CD14-positive monocyte (primary cell): Measurements from ENCODE around the gene SGMS1. TPM values are rescaled to one million over a fixed set of nuclear protein-coding genes. Genes with fewer than 3 reads are reported as not detected.

Source experiments
- DNase-seq, 3 donors: peaks; one replicate each; pipeline ENCODE4 v3.0.0-alpha.2; 2011 to 2022
- H2AFZ ChIP-seq: 2 replicates; pipeline ENCODE4 v1.6.0; 2012; ENCODE audit warnings: mild to moderate bottlenecking, low read depth, low read length, inconsistent platforms; ENCODE audit not compliant: insufficient read depth, poor library complexity, severe bottlenecking
- H3K27ac ChIP-seq, 2 donors: 1 replicate in 1 of 2; 2 replicates in 1 of 2; pipeline ENCODE4 v1.5.1; 2012 to 2013; ENCODE audit warnings: low read length in 2 of 2, control low read depth in 1 of 2, inconsistent platforms in 1 of 2, low read depth in 1 of 2, mild to moderate bottlenecking in 1 of 2
- H3K27me3 ChIP-seq, 2 donors: one replicate each; pipeline versions ENCODE4 v1.6.0 to v1.6.1; 2011 to 2013; ENCODE audit warnings: low read length in 2 of 2; ENCODE audit not compliant: control insufficient read depth in 2 of 2, insufficient read depth in 2 of 2
- H3K36me3 ChIP-seq, 2 donors: replicated peaks in 1 of 2; 1 replicate in 1 of 2; 2 replicates in 1 of 2; pipeline versions ENCODE4 v1.5.1 to v1.6.1; 2012 to 2013; ENCODE audit warnings: low read length in 2 of 2, control low read depth in 1 of 2, inconsistent platforms in 1 of 2, mild to moderate bottlenecking in 1 of 2; ENCODE audit not compliant: insufficient read depth in 2 of 2, control insufficient read depth in 1 of 2
- H3K4me1 ChIP-seq, 2 donors: 1 replicate in 1 of 2; 2 replicates in 1 of 2; pipeline versions ENCODE4 v1.5.1 to v1.6.1; 2012 to 2013; ENCODE audit warnings: low read length in 2 of 2, control low read depth in 1 of 2, inconsistent platforms in 1 of 2, mild to moderate bottlenecking in 1 of 2, moderate library complexity in 1 of 2; ENCODE audit not compliant: insufficient read depth in 2 of 2, control insufficient read depth in 1 of 2
- H3K4me2 ChIP-seq: replicated peaks from 2 replicates; pipeline ENCODE3; 2012; ENCODE audit warnings: low read length, moderate library complexity, mild to moderate bottlenecking; ENCODE audit not compliant: poor library complexity, severe bottlenecking; ENCODE audit errors: extremely low read depth
- H3K4me3 ChIP-seq, 3 experiments: fragments of 200-600 bp in 1 of 3; sonication (generic) in 1 of 3; replicated peaks in 1 of 3; 1 replicate in 2 of 3; 2 replicates in 1 of 3; pipeline ENCODE4 v1.5.1; 2011 to 2013; ENCODE audit warnings: low read length in 3 of 3, mild to moderate bottlenecking in 3 of 3, control low read depth in 2 of 3, low read depth in 2 of 3, inconsistent platforms in 1 of 3, moderate library complexity in 1 of 3
- H3K79me2 ChIP-seq: 2 replicates; pipeline ENCODE4 v1.6.0; 2012; ENCODE audit warnings: mild to moderate bottlenecking, control low read depth, inconsistent platforms, low read length, moderate library complexity; ENCODE audit not compliant: insufficient read depth
- H3K9ac ChIP-seq: 2 replicates; pipeline ENCODE4 v1.6.0; 2017; ENCODE audit warnings: low read length, mild to moderate bottlenecking; ENCODE audit not compliant: insufficient read depth, poor library complexity, severe bottlenecking
- H3K9me3 ChIP-seq, 2 donors: replicated peaks in 1 of 2; 1 replicate in 1 of 2; 2 replicates in 1 of 2; pipeline versions ENCODE4 v1.5.1 to v1.6.1; 2012 to 2013; ENCODE audit warnings: low read length in 2 of 2, control low read depth in 1 of 2; ENCODE audit not compliant: control insufficient read depth in 1 of 2, insufficient read depth in 1 of 2
- H4K20me1 ChIP-seq: 2 replicates; pipeline ENCODE4 v1.6.0; 2012; ENCODE audit warnings: mild to moderate bottlenecking, low read length, control low read depth, moderate library complexity; ENCODE audit not compliant: insufficient read depth
- H3K27ac Mint-ChIP-seq, 7 donors: one replicate each; pipeline ENCODE4 v1.8.0; 2020; ENCODE audit warnings: mild to moderate bottlenecking in 7 of 7, mixed read lengths in 7 of 7, moderate library complexity in 6 of 7, inconsistent platforms in 2 of 7
- H3K27me3 Mint-ChIP-seq, 3 donors: one replicate each; pipeline ENCODE4 v1.8.0; 2021 to 2022; ENCODE audit warnings: low read depth in 3 of 3, mild to moderate bottlenecking in 3 of 3, mixed read lengths in 3 of 3, moderate library complexity in 3 of 3, inconsistent platforms in 1 of 3
- H3K36me3 Mint-ChIP-seq, 2 donors: one replicate each; pipeline ENCODE4 v1.8.0; 2020; ENCODE audit warnings: mixed read lengths in 2 of 2, inconsistent platforms in 1 of 2, mild to moderate bottlenecking in 1 of 2
- H3K4me1 Mint-ChIP-seq: one replicate; pipeline ENCODE4 v1.8.0; 2020; ENCODE audit warnings: mild to moderate bottlenecking, mixed read lengths
- H3K4me3 Mint-ChIP-seq, 2 donors: one replicate each; pipeline ENCODE4 v1.8.0; 2020; ENCODE audit warnings: mild to moderate bottlenecking in 2 of 2, mixed read lengths in 2 of 2, moderate library complexity in 1 of 2
- H3K9me3 Mint-ChIP-seq, 7 donors: one replicate each; pipeline ENCODE4 v1.8.0; 2020 to 2022; ENCODE audit warnings: mixed read lengths in 7 of 7, mild to moderate bottlenecking in 6 of 7, moderate library complexity in 6 of 7, inconsistent platforms in 2 of 7
- CTCF ChIP-seq: fragments of 200-600 bp; IDR thresholded peaks from one replicate; pipeline ENCODE4 v1.8.0; 2022; ENCODE audit warnings: antibody characterized with exemption, mild to moderate bottlenecking
- WGBS: methylation state at CpG from one replicate; pipeline ENCODE4 v1.1.5; 2013; ENCODE audit warnings: missing lambda C conversion rate; ENCODE audit not compliant: insufficient coverage; 5-methylcytosine and 5-hydroxymethylcytosine counted together
- intact Hi-C, 2 donors: fragments of 100-400 bp; cut with micrococcal nuclease; formaldehyde crosslinking; loops; one replicate each; pipeline versions ENCODE4 v1.15.0 to v1.15.1; 2023
- polyA plus RNA-seq, 3 donors: library from polyadenylated mRNA; depleted of rRNA in 1 of 3; unstranded in 2 of 3; stranded (reverse) in 1 of 3; fragments of 300-500 nt in 2 of 3; fragments of >200 nt in 1 of 3; fragmentation: Illumina TruSeq in 2 of 3; gene quantifications; 1 replicate in 2 of 3; 2 replicates in 1 of 3; pipeline ENCODE4 v1.2.3, GENCODE V29; 2012 to 2021

Gene SGMS1
- polyA plus RNA-seq, 3 donors: 19.5 to 20.6 (median 20.4) TPM

GRCh38 chr10:50384898-50385297 lies 238.9 kb downstream of the SGMS1 start:
- Histone ChIP-seq H3K4me3 (no peak overlapping the region), H3K27ac (no peak overlapping the region), H3K9ac (no peak overlapping the region), H2AFZ (no peak overlapping the region), H3K27me3 (no peaks in the 10 kb centered on the region), H3K79me2 (peaks cover 94% of the 10 kb centered on the region), H3K4me1 (peaks cover 8 to 27% of the 10 kb centered on the region in 2 donors), H3K4me2 (no peak overlapping the region), H4K20me1 (peaks cover 100% of the 10 kb centered on the region), H3K36me3 (no peaks in the 10 kb centered on the region), H3K9me3 (no peaks in the 10 kb centered on the region)
- no peaks in the 10 kb centered on the region for H3K9me3 Mint-ChIP-seq
- peak overlapping the region in 4 of 7 donors; percentile 8 to 67 (median 34) for H3K27ac Mint-ChIP-seq
- H3K4me3 Mint-ChIP-seq: no peak overlapping the region
- H3K36me3 Mint-ChIP-seq: peaks cover 3 to 11% of the 10 kb centered on the region in 2 donors
- TF ChIP-seq CTCF: no peak
- no CpG with 5 or more reads among the region's 2 CpGs for WGBS
- intact Hi-C loops: loop anchor here in 1 of 2 donors (5.0 kb wide), 1 partner anchor 37 kb away; no protein-coding TSS in a partner anchor
- peaks cover 49% of the 10 kb centered on the region for H3K4me1 Mint-ChIP-seq
- H3K27me3 Mint-ChIP-seq: no peaks in the 10 kb centered on the region
- DNase-seq: no peak

- TF ChIP-seq CTCF: no peak
- Histone ChIP-seq H3K36me3 (no peaks in the 10 kb centered on the region), H3K27ac (no peak overlapping the region), H3K4me3 (no peak overlapping the region), H4K20me1 (peaks cover 100% of the 10 kb centered on the region), H2AFZ (no peak overlapping the region), H3K27me3 (no peaks in the 10 kb centered on the region), H3K4me2 (no peak overlapping the region), H3K4me1 (peaks cover 8 to 30% of the 10 kb centered on the region in 2 donors), H3K9ac (no peak overlapping the region), H3K79me2 (peaks cover 92% of the 10 kb centered on the region), H3K9me3 (no peaks in the 10 kb centered on the region)
- Mint-ChIP-seq H3K27me3 (no peaks in the 10 kb centered on the region), H3K4me1 (peaks cover 53% of the 10 kb centered on the region), H3K4me3 (no peak overlapping the region), H3K27ac (peak overlapping the region in 5 of 7 donors; percentile 6 to 77 (median 52)), H3K9me3 (no peaks in the 10 kb centered on the region), H3K36me3 (peaks cover 3 to 11% of the 10 kb centered on the region in 2 donors)
- intact Hi-C loops: no loop called here
- no peak for DNase-seq
Measured at GRCh38 chr10:50384238-50384637, 239.5 kb downstream of the SGMS1 start.
